Panc1 (cell line): ENCODE results near the gene GMCL2.

Source experiments
- SIN3A ChIP-seq: IDR thresholded peaks from 2 replicates; pipeline ENCODE4 v1.6.1; 2012; ENCODE audit warnings: low read depth, mild to moderate bottlenecking, low read length, moderate library complexity, borderline replicate concordance; ENCODE audit not compliant: insufficient read depth
- TF ChIP-seq, protein P1 (sequence below), 2 experiments: IDR thresholded peaks; 2 replicates each; pipeline ENCODE4 v1.6.1; 2011 to 2012; ENCODE audit warnings: low read depth in 2 of 2, control low read depth in 1 of 2, low read length in 1 of 2, mild to moderate bottlenecking in 1 of 2, moderate library complexity in 1 of 2; ENCODE audit not compliant: insufficient read depth in 1 of 2
- TF ChIP-seq, protein P2 (sequence below): fragments of 450-650 bp; IDR thresholded peaks from 2 replicates; pipeline ENCODE4 v1.5.1; 2017; ENCODE audit warnings: mild to moderate bottlenecking

DNA sequence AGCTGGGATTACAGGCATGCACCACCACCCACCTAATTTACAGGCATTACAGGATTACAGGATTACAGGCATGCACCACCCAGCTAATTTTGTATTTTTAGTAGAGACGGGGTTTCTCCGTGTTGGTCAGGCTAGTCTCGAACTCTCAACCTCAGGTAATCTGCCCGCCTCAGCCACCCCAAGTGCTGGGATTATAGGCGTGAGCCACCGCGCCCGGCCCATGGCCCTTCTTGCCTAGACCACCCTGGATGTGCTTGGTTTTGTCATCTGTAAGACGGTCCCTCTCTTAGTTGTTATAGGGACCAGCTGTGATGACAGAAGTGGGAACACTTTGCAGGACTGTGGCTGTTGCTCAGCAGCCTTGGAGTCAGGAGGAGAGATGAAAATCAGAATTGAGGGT is 49.0 kb upstream of the GMCL2 start:
- TF ChIP-seq, protein P1, sequence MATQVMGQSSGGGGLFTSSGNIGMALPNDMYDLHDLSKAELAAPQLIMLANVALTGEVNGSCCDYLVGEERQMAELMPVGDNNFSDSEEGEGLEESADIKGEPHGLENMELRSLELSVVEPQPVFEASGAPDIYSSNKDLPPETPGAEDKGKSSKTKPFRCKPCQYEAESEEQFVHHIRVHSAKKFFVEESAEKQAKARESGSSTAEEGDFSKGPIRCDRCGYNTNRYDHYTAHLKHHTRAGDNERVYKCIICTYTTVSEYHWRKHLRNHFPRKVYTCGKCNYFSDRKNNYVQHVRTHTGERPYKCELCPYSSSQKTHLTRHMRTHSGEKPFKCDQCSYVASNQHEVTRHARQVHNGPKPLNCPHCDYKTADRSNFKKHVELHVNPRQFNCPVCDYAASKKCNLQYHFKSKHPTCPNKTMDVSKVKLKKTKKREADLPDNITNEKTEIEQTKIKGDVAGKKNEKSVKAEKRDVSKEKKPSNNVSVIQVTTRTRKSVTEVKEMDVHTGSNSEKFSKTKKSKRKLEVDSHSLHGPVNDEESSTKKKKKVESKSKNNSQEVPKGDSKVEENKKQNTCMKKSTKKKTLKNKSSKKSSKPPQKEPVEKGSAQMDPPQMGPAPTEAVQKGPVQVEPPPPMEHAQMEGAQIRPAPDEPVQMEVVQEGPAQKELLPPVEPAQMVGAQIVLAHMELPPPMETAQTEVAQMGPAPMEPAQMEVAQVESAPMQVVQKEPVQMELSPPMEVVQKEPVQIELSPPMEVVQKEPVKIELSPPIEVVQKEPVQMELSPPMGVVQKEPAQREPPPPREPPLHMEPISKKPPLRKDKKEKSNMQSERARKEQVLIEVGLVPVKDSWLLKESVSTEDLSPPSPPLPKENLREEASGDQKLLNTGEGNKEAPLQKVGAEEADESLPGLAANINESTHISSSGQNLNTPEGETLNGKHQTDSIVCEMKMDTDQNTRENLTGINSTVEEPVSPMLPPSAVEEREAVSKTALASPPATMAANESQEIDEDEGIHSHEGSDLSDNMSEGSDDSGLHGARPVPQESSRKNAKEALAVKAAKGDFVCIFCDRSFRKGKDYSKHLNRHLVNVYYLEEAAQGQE (IDR thresholded peaks at IDR 0.05; ENCODE audit: insufficient read depth in 1 of 2, low read depth in 2 of 2, low read length in 1 of 2), result no peak
- TF ChIP-seq, protein P2, sequence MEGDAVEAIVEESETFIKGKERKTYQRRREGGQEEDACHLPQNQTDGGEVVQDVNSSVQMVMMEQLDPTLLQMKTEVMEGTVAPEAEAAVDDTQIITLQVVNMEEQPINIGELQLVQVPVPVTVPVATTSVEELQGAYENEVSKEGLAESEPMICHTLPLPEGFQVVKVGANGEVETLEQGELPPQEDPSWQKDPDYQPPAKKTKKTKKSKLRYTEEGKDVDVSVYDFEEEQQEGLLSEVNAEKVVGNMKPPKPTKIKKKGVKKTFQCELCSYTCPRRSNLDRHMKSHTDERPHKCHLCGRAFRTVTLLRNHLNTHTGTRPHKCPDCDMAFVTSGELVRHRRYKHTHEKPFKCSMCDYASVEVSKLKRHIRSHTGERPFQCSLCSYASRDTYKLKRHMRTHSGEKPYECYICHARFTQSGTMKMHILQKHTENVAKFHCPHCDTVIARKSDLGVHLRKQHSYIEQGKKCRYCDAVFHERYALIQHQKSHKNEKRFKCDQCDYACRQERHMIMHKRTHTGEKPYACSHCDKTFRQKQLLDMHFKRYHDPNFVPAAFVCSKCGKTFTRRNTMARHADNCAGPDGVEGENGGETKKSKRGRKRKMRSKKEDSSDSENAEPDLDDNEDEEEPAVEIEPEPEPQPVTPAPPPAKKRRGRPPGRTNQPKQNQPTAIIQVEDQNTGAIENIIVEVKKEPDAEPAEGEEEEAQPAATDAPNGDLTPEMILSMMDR, result no peak
- no peak for TF ChIP-seq SIN3A
